G401.6 (cell line): ENCODE measurements around the gene C1orf21.

Source experiments
- FAIRE-seq: peaks from 2 replicates; lab custom pipeline; 2012; peaks lifted over from hg19 to GRCh38; lab: Jason Lieb, UNC

C1orf21 gene

DNA sequence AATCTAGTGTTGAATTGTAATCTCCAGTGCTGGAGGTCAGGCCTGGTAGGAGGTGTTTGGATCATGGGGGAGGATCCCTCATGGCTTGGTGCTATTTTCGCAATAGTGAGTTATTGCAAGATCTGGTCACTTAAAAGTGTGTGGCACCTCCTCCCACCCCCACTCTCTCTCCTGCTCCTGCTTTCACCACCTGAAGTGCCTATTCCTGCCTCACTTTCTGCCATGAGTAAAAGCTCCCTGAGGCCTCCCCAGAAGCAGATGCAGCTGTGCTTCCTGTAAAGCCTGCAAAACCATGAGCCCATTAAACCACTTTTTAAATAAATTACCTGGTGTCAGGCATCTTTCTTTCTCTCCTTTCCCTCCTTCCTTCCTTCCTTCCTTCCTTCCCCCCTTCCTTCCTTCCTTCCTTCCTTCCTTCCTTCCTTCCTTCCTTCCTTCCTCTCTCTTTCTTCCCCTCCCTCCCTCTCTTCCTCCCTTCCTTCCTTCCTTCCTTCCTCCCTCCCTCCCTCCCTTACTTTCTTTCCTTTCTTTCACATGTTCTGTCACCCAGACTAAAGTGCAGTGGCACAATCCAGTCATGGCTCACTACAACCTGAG is 172.4 kb downstream of the C1orf21 start:
- no peak for FAIRE-seq

DNA sequence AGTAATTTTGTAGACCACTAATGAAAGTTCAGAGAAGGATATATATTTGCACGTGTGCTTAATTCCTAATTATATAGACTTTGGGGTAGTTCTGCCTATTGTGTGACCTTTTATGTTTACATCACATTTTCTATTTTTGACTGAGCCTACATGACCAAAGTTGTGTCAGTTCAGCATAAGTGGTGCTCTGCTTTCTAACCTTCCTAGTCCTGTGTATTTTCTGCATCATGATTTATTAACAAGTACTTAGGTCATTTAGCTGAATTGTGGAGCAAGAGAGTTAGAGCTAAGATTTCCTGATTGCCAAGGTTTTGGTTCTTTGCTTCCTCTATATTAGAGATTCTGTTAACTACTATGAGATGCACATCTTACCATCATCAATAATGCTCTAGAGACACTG is 176.0 kb downstream of the C1orf21 start:
- FAIRE-seq: no peak

- FAIRE-seq: no peak
These were observed 176.5 kb downstream of the C1orf21 start for GRCh38 chr1:184563308-184563707.

DNA sequence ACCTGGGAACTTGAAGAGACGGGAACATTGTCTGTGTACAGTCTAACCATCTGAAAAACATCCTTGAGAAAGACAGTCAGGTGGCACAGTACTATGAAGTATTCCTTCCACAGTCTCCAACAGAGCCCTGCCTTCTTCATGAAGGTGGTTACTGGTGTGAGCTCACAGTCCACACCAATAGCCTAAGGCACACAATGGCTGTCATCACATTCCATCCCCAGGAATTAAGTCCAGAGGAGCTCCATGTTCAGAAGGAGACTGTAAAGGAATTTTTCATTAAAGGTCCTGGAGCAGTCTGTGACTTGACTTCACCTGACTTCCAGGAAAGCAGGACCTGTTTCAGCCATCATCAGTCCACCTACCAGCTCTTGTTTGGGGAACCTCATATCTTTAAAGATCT is 180.2 kb downstream of the C1orf21 start:
- no peak for FAIRE-seq

DNA sequence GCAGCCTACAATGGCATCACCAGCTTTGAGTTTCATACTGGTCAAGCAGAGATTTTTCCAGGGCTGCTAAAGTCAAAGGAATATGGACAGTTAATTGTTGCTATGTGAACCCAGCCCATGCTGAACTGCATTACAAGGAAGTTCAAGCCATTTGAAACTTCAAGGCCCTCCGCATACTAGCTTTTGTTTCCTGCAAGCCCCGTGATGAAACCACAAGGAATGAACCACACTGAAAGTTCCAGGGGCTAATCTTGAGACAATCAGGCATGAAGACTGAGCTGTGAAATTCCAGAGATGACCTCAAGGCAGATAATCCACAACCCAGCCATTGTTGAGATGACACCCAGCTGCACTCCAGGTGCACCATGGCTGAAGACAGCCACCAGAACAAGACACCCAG is 180.8 kb downstream of the C1orf21 start:
- FAIRE-seq: no peak

GRCh38 chr1:184568148-184568547 is 181.3 kb downstream of the C1orf21 start:
- FAIRE-seq: no peak

DNA sequence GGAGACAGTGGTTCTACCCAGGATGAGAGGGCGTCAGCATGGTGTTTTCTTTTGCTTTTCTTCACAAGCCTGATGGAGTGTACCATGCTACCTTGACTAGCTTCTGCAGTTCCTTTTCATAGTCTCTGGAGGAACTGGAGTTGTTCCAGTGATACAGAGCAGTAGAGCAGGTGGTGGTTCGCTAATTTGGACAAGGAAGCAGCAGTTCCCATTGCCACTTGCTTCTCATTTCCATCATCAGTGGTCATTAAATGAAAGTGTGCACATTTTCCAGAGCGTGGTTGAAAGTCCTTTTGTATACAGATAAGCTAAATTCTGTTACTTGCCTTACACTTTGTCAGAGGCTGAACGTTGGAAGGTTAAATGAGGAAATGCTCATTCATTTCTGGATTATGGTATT is 182.3 kb downstream of the C1orf21 start:
- no peak for FAIRE-seq

DNA sequence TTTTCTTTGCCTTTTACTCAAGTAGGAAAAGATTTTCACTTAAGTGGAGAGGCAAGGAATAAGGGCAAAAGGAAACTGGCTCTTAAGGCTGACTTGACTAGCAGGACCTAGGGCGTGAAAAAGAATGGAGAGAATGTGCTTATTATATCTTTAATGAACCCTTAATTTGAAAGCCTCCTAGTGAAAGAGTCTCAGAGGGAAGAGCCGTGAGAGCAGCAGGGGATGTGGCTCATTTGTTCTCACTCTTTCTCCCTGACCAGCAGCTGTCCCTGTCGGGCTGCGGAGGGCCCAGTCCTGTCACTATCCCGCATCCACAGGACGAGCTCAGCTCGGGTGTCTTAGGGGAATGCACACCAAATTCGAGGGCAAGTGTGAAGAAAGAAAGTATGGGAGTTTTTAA is 187.8 kb downstream of the C1orf21 start:
- FAIRE-seq: no peak

- no peak for FAIRE-seq
These were observed 190.0 kb downstream of the C1orf21 start for GRCh38 chr1:184576822-184577221.

- no peak for FAIRE-seq
These were observed 190.5 kb downstream of the C1orf21 start for GRCh38 chr1:184577319-184577718.

DNA sequence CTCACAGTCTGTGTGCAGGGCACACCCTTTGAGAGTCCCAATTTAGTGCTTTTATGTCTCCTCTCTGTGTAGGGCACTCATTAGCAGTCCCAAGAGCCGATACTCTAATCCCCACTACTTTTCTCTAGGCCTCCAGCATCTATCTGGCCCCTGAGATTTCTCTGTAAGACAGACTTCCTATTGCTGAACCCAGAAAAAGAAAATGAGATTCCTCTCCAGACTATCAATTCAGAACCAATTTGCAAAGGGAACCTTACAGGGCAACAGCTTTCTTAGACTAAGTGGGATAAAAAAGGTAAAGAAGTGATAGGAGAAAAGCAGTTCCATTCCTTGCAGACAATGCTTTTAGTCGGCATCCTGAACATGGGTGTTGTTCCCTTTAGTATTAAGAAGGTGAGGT is 195.6 kb downstream of the C1orf21 start:
- FAIRE-seq: no peak

DNA sequence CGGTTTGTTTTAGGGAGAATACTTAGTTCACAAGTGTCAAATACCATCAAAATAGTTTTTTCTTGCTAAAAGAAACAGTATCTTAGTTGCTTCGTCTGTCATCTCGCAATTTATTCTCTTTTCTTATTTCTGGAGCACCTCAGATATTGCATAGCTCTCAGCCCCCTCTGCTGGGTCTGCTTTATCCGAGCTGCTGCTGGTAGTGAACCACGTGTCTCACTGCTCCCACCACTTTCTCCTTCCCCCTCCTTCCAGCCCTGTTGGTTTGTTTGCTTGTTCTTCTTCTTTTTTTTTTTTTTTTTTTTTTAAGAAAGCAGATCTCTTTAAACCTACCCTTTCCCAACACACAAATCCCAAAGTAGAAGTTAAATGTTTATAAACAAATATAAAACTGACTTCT is 197.0 kb downstream of the C1orf21 start:
- FAIRE-seq: no peak

DNA sequence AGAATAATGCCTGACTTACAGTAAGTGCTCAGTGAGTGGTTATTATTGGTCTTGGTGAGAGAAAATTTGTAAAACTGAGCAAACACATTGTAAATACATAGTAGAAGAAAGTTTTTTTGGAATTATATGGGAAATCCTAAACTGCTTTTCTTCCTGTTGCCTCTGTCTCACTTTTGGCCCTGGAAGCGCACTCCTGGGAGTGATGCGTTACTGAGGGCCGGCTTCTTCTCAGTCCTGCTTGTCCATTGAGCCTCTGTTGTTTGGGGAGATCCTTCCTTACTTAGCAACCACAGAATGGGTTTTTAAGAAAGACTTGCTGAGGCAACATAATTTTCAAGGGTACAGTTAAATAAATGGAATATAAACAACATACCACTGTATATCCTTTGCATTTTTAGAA is 201.9 kb downstream of the C1orf21 start:
- FAIRE-seq: no peak

- FAIRE-seq: no peak
These were observed 203.4 kb downstream of the C1orf21 start for GRCh38 chr1:184590163-184590750.

DNA sequence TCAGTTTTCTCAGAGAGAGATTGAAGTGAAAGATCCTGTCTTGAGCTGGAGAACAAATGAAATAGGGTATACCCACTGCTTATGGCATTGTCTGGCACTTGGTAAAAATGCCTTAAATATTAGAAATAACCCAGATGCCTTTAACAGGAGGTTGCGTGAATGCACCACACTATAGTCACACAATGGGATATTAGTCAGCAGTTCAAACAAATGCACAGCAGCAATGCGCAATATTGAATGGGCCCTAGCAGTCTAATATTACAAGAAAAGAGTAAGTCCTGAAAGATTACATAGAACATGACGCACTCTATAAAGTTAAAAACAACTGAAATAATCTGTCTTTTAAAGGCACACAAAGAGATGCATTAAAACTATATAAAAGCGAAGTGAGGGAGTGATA is 206.8 kb downstream of the C1orf21 start:
- FAIRE-seq: no peak

- FAIRE-seq: no peak
These were observed 208.8 kb downstream of the C1orf21 start for GRCh38 chr1:184595596-184595995.

GRCh38 chr1:184596950-184597645 is 210.3 kb downstream of the C1orf21 start:
- no peak for FAIRE-seq

DNA sequence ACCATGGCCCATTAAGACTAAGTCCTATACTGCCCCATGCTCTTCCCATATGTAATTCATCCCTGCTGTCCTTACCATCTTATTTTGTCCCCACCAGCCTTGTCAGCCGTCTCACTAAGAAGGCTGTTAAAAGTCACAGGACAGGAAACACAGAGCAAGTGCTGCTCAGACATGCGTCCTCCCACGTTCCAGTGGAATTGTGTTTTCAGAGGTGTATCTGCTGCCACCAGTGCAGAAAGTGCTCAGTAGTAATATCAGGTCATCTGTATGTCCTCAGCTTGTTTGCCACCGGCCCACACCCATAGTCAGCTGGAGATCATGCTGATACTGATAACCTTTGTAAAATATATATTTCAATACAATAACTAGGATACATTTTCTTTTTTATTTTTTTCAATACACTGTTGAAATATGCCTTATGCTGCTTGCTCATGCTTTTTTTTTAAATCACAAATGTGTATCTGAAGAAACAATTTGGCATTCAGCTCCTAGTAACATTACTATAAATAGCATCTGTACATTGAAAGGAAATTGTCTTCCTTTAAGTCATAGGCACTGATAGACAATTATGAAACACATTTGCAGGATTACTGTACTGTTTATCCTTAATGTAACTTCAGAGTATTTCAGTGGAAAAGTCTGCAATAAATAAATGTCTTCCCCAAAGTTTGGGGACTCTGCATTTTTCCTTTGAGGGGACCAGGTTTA is 211.0 kb downstream of the C1orf21 start:
- no peak for FAIRE-seq

DNA sequence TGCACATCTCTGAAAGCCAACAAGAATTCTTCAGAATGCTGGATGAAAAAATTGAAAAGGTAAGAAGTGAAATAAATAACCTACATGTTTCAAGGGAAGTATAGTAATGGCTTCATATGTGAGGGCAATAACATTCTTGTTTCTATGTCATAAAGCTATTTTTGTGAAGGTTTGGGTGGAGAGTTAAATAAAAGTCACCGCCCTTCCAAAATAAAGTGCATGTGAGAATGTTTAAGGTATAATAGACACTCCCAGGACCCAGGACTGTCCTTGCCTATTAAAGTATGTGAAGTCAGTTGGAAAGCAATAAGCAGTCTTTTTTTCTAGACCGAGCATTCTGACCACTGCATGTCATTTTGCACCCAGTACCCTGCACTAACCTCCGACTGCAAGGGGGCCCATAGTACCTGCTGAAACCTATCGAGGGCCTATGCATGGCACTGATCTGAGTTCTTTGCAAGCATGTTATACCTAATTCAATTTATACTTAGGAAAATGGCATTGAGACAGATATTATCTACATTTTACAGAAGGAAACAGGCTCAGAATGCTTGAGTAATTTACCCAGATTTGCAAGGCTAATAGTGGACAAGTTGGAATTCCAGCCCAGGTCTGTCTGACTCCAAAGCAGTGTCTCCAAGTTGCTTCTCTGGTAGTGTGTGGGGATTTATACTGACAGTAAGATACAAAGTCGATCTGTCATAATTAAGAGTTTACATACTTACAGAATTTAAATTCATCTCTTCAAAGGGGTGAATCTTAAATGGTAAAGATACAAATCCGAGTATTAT is 211.8 kb downstream of the C1orf21 start:
- FAIRE-seq: no peak

- FAIRE-seq: no peak
These were observed 217.5 kb downstream of the C1orf21 start for GRCh38 chr1:184604152-184604900.

DNA sequence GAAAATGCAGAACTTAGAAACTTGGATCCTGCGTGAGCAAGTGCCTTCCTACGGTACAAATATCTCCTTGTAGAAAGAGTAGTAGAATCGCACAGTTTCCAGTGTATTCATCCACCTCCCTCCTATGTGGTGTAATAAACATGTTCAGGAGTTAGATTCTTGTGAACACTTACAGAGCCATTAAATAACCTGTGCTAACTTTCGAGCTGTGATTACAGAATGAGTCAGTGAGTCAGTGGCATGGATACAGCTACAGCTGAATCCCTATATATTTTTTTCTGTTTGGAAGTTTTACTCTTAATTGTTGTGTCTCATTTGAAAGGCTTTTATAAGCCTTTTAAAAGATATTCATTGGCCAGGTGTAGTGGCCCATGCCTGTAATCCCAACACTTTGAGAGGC is 219.1 kb downstream of the C1orf21 start:
- FAIRE-seq: no peak

DNA sequence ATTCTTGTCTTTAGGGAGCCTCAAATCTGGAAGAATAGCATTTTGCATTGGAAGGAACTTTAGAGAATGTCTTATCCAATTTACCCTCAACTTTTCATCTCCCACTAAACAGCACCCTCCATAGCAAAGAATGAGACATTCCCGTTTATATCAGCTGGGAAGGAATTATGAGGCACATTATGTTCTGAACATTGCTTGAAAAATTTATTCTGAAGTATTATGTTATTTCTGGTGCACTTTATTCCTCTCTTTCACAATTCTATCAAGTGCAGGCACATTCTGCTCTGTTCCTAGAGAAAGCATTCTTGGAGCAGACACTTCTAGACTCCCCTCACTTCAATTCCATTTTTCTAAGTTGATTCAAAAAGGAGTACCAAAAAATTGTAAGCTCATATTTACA is 220.0 kb downstream of the C1orf21 start:
- no peak for FAIRE-seq
